Smooth muscle cell of the brain vasculature (primary cell): ENCODE data around the gene TERB1.
"Not testable (repeated sequence)": the region's sequence is repeated elsewhere in the genome, so short reads cannot be mapped to it uniquely, and the experiment has no call there.

ENCODE experiments used
- DNase-seq: peaks from one replicate; pipeline ENCODE4 v3.0.0-alpha.2; 2012; ENCODE audit warnings: low read depth, low spot score

The TERB1 gene

GRCh38 chr16:66830422-66831404 lies 29.3 kb upstream of the TERB1 start, which contains the start of gene NAE1:
Gene NAE1 (minus strand): TSS chr16:66830976. CDS start chr16:66830899, 77 bp downstream.
- DNase-seq, result peak; percentile 76

- DNase-seq, result no peak
Measured at GRCh38 chr16:66824006-66824405, 22.6 kb upstream of the TERB1 start.

GRCh38 chr16:66814734-66815133 lies 13.3 kb upstream of the TERB1 start:
- DNase-seq, result no peak

- DNase-seq, result no peak
Measured at GRCh38 chr16:66811043-66811442, 9.7 kb upstream of the TERB1 start.

- no peak for DNase-seq
Measured at GRCh38 chr16:66810391-66810790, 9.0 kb upstream of the TERB1 start.

- no peak for DNase-seq
Measured at GRCh38 chr16:66809765-66810164, 8.4 kb upstream of the TERB1 start.

- DNase-seq, result no peak
Measured at GRCh38 chr16:66802159-66802558, 775 bp upstream of the TERB1 start.

GRCh38 chr16:66800856-66801255 lies 528 bp downstream of the TERB1 start:
- DNase-seq, result no peak

GRCh38 chr16:66798161-66798560 lies 3.2 kb downstream of the TERB1 start:
- DNase-seq, result no peak

GRCh38 chr16:66793984-66794383 lies 7.4 kb downstream of the TERB1 start:
- DNase-seq, result not testable (repeated sequence)

- DNase-seq, result no peak
Measured at GRCh38 chr16:66790130-66790733, 11.2 kb downstream of the TERB1 start.

GRCh38 chr16:66787427-66787826 lies 14.0 kb downstream of the TERB1 start:
- no peak for DNase-seq

- DNase-seq, result no peak
Measured at GRCh38 chr16:66786551-66786950, 14.8 kb downstream of the TERB1 start.

- no peak for DNase-seq
Measured at GRCh38 chr16:66776457-66776856, 24.9 kb downstream of the TERB1 start.

- no peak for DNase-seq
Measured at GRCh38 chr16:66774981-66775380, 26.4 kb downstream of the TERB1 start.

GRCh38 chr16:66758086-66758485 lies 43.3 kb downstream of the TERB1 start:
- DNase-seq, result no peak

- no peak for DNase-seq
Measured at GRCh38 chr16:66754819-66755218, 46.6 kb downstream of the TERB1 start.

GRCh38 chr16:66754211-66754610 lies 47.2 kb downstream of the TERB1 start:
- DNase-seq, result no peak

- DNase-seq, result no peak
Measured at GRCh38 chr16:66752958-66753357, 48.4 kb downstream of the TERB1 start.

- no peak for DNase-seq
Measured at GRCh38 chr16:66752379-66752778, 49.0 kb downstream of the TERB1 start.

GRCh38 chr16:66751992-66752322 lies 49.4 kb downstream of the TERB1 start:
- no peak for DNase-seq

- no peak for DNase-seq
Measured at GRCh38 chr16:66751303-66751991, 49.9 kb downstream of the TERB1 start, which contains the start of gene DYNC1LI2. Gene DYNC1LI2 (minus strand): TSS chr16:66751609. CDS start chr16:66751591, 18 bp downstream.

GRCh38 chr16:66751053-66751302 lies 50.4 kb downstream of the TERB1 start:
- DNase-seq, result no peak
